ENCODE measurements around the gene MAP3K6.
A peak's percentile ranks its signal among the peaks of the same experiment; 100 is the strongest.

Gene MAP3K6

GRCh38 chr1:27338751-27339150 is 28.0 kb downstream of the MAP3K6 start:
- no peak overlapping the region for H3K4me3 ChIP-seq
- peaks cover 32 to 39% (median 33%) of the 10 kb centered on the region in 3 donors for H3K36me3 ChIP-seq
- H3K9me3 ChIP-seq = no peaks in the 10 kb centered on the region
- no peak for TF ChIP-seq CTCF (IDR thresholded peaks at IDR 0.05)
- H3K27me3 ChIP-seq = no peaks in the 10 kb centered on the region
- H3K27ac ChIP-seq = no peak overlapping the region
- no peak for DNase-seq
- intact Hi-C loops (cut with DNase I; ENCODE audit: low total_unique reads) = no loop called here
- H3K4me1 ChIP-seq = no peaks in the 10 kb centered on the region

GRCh38 chr1:27336756-27337155 is 30.0 kb downstream of the MAP3K6 start:
- Histone ChIP-seq H3K9me3 (no peaks in the 10 kb centered on the region), H3K4me3 (no peak overlapping the region), H3K4me1 (no peaks in the 10 kb centered on the region), H3K27me3 (no peaks in the 10 kb centered on the region), H3K27ac (no peak overlapping the region), H3K36me3 (peaks cover 46 to 59% (median 50%) of the 10 kb centered on the region in 3 donors)
- DNase-seq = no peak
- TF ChIP-seq CTCF (IDR thresholded peaks at IDR 0.05) = no peak
- intact Hi-C loops (cut with DNase I; ENCODE audit: low total_unique reads) = no loop called here

GRCh38 chr1:27335506-27336422 is 31.0 kb downstream of the MAP3K6 start:
- TF ChIP-seq CTCF (IDR thresholded peaks at IDR 0.05) = no peak
- H3K9me3 ChIP-seq = no peaks in the 10 kb centered on the region
- H3K27me3 ChIP-seq = no peaks in the 10 kb centered on the region
- H3K4me1 ChIP-seq = no peaks in the 10 kb centered on the region
- no peak overlapping the region for H3K4me3 ChIP-seq
- DNase-seq = no peak
- intact Hi-C loops (cut with DNase I; ENCODE audit: low total_unique reads) = no loop called here
- no peak overlapping the region for H3K27ac ChIP-seq
- H3K36me3 ChIP-seq = peaks cover 54 to 69% (median 60%) of the 10 kb centered on the region in 3 donors

- no peak for TF ChIP-seq CTCF (IDR thresholded peaks at IDR 0.05)
- Histone ChIP-seq H3K4me1 (peaks cover 0 to under 1% (median 0%) of the 10 kb centered on the region in 4 donors), H3K36me3 (peaks cover 59 to 87% (median 79%) of the 10 kb centered on the region in 3 donors), H3K4me3 (no peak overlapping the region), H3K27ac (no peak overlapping the region), H3K27me3 (no peaks in the 10 kb centered on the region), H3K9me3 (no peaks in the 10 kb centered on the region)
- DNase-seq = no peak
- intact Hi-C loops (cut with DNase I; ENCODE audit: low total_unique reads) = no loop called here
These were observed 33.0 kb downstream of the MAP3K6 start for GRCh38 chr1:27333717-27334279.

- Histone ChIP-seq H3K9me3 (no peaks in the 10 kb centered on the region), H3K27ac (no peak overlapping the region), H3K27me3 (no peaks in the 10 kb centered on the region), H3K36me3 (peaks cover 59 to 97% (median 81%) of the 10 kb centered on the region in 3 donors), H3K4me3 (no peak overlapping the region), H3K4me1 (peaks cover 0 to 10% (median 0%) of the 10 kb centered on the region in 4 donors)
- intact Hi-C loops (cut with DNase I; ENCODE audit: low total_unique reads) = no loop called here
- DNase-seq = no peak
- peak; percentile 65 to 85 for TF ChIP-seq CTCF (IDR thresholded peaks at IDR 0.05)
These were observed 34.1 kb downstream of the MAP3K6 start for GRCh38 chr1:27332536-27333281.
